Measurements from ENCODE around the gene RICTOR.
A peak's percentile ranks its signal among the peaks of the same experiment; 100 is the strongest.

The RICTOR gene

GRCh38 chr5:39092581-39093351 is 18.6 kb upstream of the RICTOR start:
- DNase-seq (ENCODE audit: low read depth): no peak

GRCh38 chr5:39091940-39092580 is 17.9 kb upstream of the RICTOR start:
- no peak for DNase-seq (ENCODE audit: low read depth)

GRCh38 chr5:39083968-39084367 is 9.8 kb upstream of the RICTOR start:
- no peak for DNase-seq (ENCODE audit: low read depth)

GRCh38 chr5:39082995-39083394 is 8.8 kb upstream of the RICTOR start:
- DNase-seq (ENCODE audit: low read depth): no peak

GRCh38 chr5:39080597-39081204 is 6.5 kb upstream of the RICTOR start:
- peak; percentile 56 for DNase-seq (ENCODE audit: low read depth)

- DNase-seq (ENCODE audit: low read depth): no peak
These were observed 6.0 kb upstream of the RICTOR start for GRCh38 chr5:39080168-39080567.

- DNase-seq (ENCODE audit: low read depth): no peak
These were observed 4.9 kb upstream of the RICTOR start for GRCh38 chr5:39079147-39079546.

- DNase-seq (ENCODE audit: low read depth): no peak
These were observed 2.8 kb upstream of the RICTOR start for GRCh38 chr5:39076757-39077728.

- no peak for DNase-seq (ENCODE audit: low read depth)
These were observed 2.0 kb upstream of the RICTOR start for GRCh38 chr5:39076101-39076756.

- no peak for DNase-seq (ENCODE audit: low read depth)
These were observed 507 bp downstream of the RICTOR start for GRCh38 chr5:39073767-39074016.

GRCh38 chr5:39072925-39073766 is 1.1 kb downstream of the RICTOR start:
- peak; percentile 59 for DNase-seq (ENCODE audit: low read depth)

- DNase-seq (ENCODE audit: low read depth): no peak
These were observed 6.1 kb downstream of the RICTOR start for GRCh38 chr5:39068099-39068498.

GRCh38 chr5:39064450-39064849 is 9.7 kb downstream of the RICTOR start:
- no peak for DNase-seq (ENCODE audit: low read depth)

GRCh38 chr5:39063037-39063436 is 11.2 kb downstream of the RICTOR start:
- no peak for DNase-seq (ENCODE audit: low read depth)

- no peak for DNase-seq (ENCODE audit: low read depth)
These were observed 11.7 kb downstream of the RICTOR start for GRCh38 chr5:39062530-39062929.

- no peak for DNase-seq (ENCODE audit: low read depth)
These were observed 12.1 kb downstream of the RICTOR start for GRCh38 chr5:39062104-39062503.

GRCh38 chr5:39059064-39059463 is 15.1 kb downstream of the RICTOR start:
- DNase-seq (ENCODE audit: low read depth): no peak

- no peak for DNase-seq (ENCODE audit: low read depth)
These were observed 15.8 kb downstream of the RICTOR start for GRCh38 chr5:39058178-39058921.

- DNase-seq (ENCODE audit: low read depth): no peak
These were observed 16.5 kb downstream of the RICTOR start for GRCh38 chr5:39057734-39058133.

GRCh38 chr5:39055768-39056398 is 18.3 kb downstream of the RICTOR start:
- DNase-seq (ENCODE audit: low read depth): no peak

All from CMK (cell line).